Sigmoid colon (tissue), 4 donors: ENCODE measurements around the gene RGS9.

ENCODE experiments used
- CTCF ChIP-seq, 4 experiments: fragments of 450-650 bp in 3 of 4; fragments of 200-600 bp in 1 of 4; IDR thresholded peaks; one replicate each; pipeline ENCODE4 v1.5.1; 2016 to 2019; ENCODE audit warnings: antibody characterized with exemption in 4 of 4, mild to moderate bottlenecking in 3 of 4, moderate library complexity in 2 of 4
- POLR2A ChIP-seq, 2 donors: fragments of 450-650 bp; IDR thresholded peaks; one replicate each; pipeline ENCODE4 v1.6.1; 2016; ENCODE audit warnings: antibody characterized with exemption in 2 of 2, mild to moderate bottlenecking in 2 of 2, moderate library complexity in 2 of 2
- POLR2AphosphoS5 ChIP-seq, 4 donors: sonication (generic); formaldehyde crosslinking; IDR thresholded peaks; one replicate each; pipeline ENCODE4 v1.6.1; 2017; ENCODE audit warnings: antibody characterized with exemption in 4 of 4

- TF ChIP-seq CTCF (IDR thresholded peaks at IDR 0.05), result no peak
- no peak for TF ChIP-seq POLR2AphosphoS5 (IDR thresholded peaks at IDR 0.05)
- TF ChIP-seq POLR2A (IDR thresholded peaks at IDR 0.05), result no peak
These were observed 90.5 kb downstream of the RGS9 start for GRCh38 chr17:65227637-65228036.
